Stimulated activated CD8-positive, alpha-beta memory T cell treated with anti-CD3 and anti-CD28 coated beads, Interleukin-4, amount 100 ng/mL, for 48 hours (primary cell): Measurements from ENCODE around the gene OR4Q3.
"Not testable (repeated sequence)": the region's sequence is repeated elsewhere in the genome, so short reads cannot be mapped to it uniquely, and the experiment has no call there.

Experiments
- DNase-seq: peaks from one replicate; pipeline ENCODE4 v3.0.0-alpha.2; 2020

OR4Q3 gene

GRCh38 chr14:19743256-19743655 lies at the start of gene OR4Q3:
OR4Q3 (plus strand) TSS chr14:19743571.
- DNase-seq = no peak

- DNase-seq = no peak
Observed at GRCh38 chr14:19729359-19729758, 14.0 kb upstream of the OR4Q3 start.

- DNase-seq = no peak
Observed at GRCh38 chr14:19729763-19730162, 13.6 kb upstream of the OR4Q3 start.

DNA sequence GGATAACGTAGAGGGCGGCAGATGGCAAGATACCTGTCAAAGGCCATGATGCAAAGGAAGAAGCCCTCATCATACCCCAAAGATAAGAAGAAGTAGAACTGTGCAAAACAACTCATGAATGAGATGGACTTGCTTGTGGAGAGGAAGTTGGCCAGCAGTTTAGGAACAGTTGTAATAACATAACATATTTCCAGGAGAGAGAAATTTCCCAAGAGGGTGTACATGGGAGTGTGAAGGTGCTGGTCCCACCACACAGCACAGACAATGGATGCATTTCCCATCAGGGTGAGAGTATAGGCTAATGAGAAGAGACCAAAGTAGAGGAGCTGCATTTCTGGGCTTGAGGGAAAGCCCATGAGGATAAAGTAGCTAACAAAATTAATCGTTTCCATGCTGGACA lies 9.5 kb upstream of the OR4Q3 start:
- DNase-seq = not testable (repeated sequence)

- DNase-seq = not testable (repeated sequence)
Observed at GRCh38 chr14:19752316-19752715, 8.9 kb downstream of the OR4Q3 start.

GRCh38 chr14:19754172-19754571 lies 10.8 kb downstream of the OR4Q3 start:
- DNase-seq = no peak

DNA sequence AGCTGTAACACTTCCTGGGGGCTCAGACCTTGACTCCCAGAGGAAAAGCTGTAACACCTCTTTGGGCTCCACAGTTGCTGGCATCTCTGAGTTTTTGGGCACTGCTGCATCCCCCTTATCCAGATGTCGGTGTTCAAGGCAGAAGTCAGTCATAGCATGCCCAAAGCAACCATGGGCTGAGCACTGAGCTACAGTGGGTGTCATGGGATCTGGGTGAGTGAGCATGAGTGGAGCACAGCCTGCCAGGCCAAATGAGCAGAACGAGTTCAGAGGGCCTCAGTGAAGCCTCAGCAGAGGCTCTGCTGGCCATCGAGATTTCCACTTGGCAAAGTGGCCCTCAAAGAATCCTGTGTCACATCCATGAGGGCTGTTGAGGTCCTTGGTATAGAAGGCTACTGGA lies 28.1 kb downstream of the OR4Q3 start:
- not testable (repeated sequence) for DNase-seq

DNA sequence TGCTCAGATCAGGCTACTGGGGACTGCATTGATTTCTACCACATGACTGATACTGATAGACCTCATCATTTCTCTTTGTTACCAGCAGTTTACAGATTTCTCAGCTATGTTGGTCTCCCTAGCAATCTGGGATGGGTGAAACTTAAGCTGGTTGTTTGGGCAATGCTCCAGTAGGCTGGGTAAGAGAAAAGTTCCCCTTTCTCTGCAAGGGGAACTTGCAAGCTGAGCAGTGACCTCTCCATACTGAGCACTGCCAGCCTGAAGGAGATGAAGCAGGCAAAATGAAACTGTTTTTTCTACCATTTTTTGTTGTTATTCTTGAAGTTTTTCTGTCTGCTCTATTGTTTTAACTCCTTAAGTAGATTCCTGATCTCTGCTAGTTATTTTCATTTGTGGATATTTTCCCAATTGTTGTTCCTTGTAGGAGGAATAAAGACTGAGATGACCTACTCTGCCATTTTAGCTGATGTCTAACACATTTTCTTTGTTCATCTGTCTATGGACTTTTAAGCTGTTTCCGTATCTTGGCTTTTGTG lies 28.6 kb downstream of the OR4Q3 start:
- no peak for DNase-seq

GRCh38 chr14:19772454-19772853 lies 29.1 kb downstream of the OR4Q3 start:
- DNase-seq = not testable (repeated sequence)

DNA sequence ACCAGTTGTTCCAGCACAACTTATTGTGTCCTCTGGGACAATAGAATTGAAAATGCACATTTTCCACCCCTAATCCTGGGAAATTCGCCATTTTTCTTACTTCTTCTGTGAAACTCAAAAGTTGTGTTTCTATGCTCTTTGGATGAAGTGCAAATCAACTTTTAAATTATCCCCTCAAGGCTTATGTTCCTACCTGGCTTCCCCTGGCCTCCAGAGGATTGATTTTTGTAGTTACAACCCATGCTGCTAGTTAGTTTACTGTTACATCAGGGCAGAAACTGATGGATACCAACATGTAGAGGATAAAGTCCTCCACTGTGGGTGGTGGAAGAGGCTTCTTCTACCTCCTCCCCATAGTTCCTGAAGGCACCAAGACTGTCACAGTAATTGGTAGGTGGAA lies 29.8 kb downstream of the OR4Q3 start, which contains the start of gene OR4M1:
OR4M1 (plus strand) TSS at position 301 of the 400 bp plus-strand sequence. CDS start 6,819 bp downstream, outside the sequence.
- not testable (repeated sequence) for DNase-seq

- no peak for DNase-seq
Observed at GRCh38 chr14:19775587-19775986, 32.2 kb downstream of the OR4Q3 start.

DNA sequence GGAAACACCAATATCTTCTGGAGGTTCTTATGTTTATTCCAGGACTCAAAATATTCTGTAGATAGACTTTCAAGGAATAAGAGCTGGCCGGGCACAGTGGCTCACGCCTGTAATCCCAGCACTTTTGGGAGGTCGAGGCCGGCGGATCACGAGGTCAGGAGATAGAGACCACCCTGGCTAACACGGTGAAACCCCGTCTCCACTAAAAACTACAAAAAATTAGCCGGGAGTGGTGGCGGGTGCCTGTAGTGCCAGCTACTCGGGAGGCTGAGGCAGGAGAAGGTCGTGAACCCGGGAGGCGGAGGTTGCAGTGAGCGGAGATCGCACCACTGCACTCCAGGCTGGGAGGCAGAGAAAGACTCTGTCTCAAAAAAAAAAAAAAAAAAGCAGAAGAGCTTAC lies 42.5 kb downstream of the OR4Q3 start:
- DNase-seq = not testable (repeated sequence)

- DNase-seq = not testable (repeated sequence)
Observed at GRCh38 chr14:19787318-19787717, 43.9 kb downstream of the OR4Q3 start.

- DNase-seq = not testable (repeated sequence)
Observed at GRCh38 chr14:19788150-19788549, 44.8 kb downstream of the OR4Q3 start.

GRCh38 chr14:19796520-19797108 lies 53.2 kb downstream of the OR4Q3 start:
- DNase-seq = not testable (repeated sequence)
